HL-60 (cell line): ENCODE measurements around the gene FLNC.

Experiments
- DNase-seq, 2 experiments: peaks; one replicate each; pipeline ENCODE4 v3.0.0-alpha.2; 2010 to 2020; ENCODE audit warnings: low read depth in 1 of 2, low spot score in 1 of 2
- H3K27ac ChIP-seq: fragments of 250-450 bp; sonication (Bioruptor Pico); replicated peaks from 2 replicates; pipeline ENCODE4 v1.5.1; 2020; ENCODE audit warnings: mild to moderate bottlenecking, moderate library complexity
- H3K27me3 ChIP-seq: fragments of 250-450 bp; sonication (Bioruptor Pico); 2 replicates; pipeline ENCODE4 v1.5.1; 2021; ENCODE audit warnings: mild to moderate bottlenecking, moderate library complexity; ENCODE audit not compliant: insufficient read depth, poor library complexity, severe bottlenecking
- H3K4me3 ChIP-seq: replicated peaks from 2 replicates; pipeline ENCODE4 v1.5.1; 2011; ENCODE audit warnings: mild to moderate bottlenecking, control low read depth, low read length; ENCODE audit not compliant: insufficient read depth
- GABPA ChIP-seq: IDR thresholded peaks from 2 replicates; pipeline ENCODE4 v1.6.1; 2012; ENCODE audit warnings: low read depth
- POLR2AphosphoS5 ChIP-seq: IDR thresholded peaks from 2 replicates; pipeline ENCODE4 v1.6.1; 2012; ENCODE audit warnings: low read depth
- SPI1 ChIP-seq: IDR thresholded peaks from 2 replicates; pipeline ENCODE4 v1.6.1; 2012; ENCODE audit warnings: low read depth, mild to moderate bottlenecking, borderline replicate concordance
- TF ChIP-seq, protein P1 (sequence below): IDR thresholded peaks from one replicate; pipeline ENCODE4 v1.5.1; 2011; ENCODE audit warnings: low read length, control low read depth, inconsistent platforms; ENCODE audit not compliant: insufficient read depth
- TF ChIP-seq, protein P2 (sequence below): IDR thresholded peaks from 2 replicates; pipeline ENCODE4 v1.6.1; 2012; ENCODE audit warnings: low read depth; ENCODE audit not compliant: insufficient replicate concordance

Gene FLNC

DNA sequence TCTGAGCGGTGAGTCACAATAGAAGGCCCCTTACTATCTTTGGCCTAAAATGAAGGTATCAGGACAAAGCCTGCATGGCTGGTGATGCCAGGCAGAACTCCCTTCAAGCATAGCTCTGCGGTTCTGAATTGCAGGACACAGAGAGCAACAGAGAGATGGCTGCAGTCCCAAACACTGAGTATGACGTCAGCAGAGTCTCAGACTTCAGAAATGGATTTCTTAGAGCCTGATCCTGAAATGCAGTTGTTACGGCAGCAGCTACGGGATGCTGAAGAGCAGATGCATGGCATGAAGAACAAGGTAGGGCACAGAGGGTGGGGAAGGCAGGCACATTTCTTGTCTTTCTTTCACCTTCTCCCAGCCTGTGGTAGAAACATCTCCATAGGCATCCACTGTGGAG, 25.0 kb upstream of the FLNC start:
- no peak for DNase-seq
- H3K4me3 ChIP-seq, result no peak overlapping the region
- TF ChIP-seq POLR2AphosphoS5 (no peak), SPI1 (no peak), GABPA (no peak)
- TF ChIP-seq, protein P1, sequence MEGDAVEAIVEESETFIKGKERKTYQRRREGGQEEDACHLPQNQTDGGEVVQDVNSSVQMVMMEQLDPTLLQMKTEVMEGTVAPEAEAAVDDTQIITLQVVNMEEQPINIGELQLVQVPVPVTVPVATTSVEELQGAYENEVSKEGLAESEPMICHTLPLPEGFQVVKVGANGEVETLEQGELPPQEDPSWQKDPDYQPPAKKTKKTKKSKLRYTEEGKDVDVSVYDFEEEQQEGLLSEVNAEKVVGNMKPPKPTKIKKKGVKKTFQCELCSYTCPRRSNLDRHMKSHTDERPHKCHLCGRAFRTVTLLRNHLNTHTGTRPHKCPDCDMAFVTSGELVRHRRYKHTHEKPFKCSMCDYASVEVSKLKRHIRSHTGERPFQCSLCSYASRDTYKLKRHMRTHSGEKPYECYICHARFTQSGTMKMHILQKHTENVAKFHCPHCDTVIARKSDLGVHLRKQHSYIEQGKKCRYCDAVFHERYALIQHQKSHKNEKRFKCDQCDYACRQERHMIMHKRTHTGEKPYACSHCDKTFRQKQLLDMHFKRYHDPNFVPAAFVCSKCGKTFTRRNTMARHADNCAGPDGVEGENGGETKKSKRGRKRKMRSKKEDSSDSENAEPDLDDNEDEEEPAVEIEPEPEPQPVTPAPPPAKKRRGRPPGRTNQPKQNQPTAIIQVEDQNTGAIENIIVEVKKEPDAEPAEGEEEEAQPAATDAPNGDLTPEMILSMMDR, result no peak
- TF ChIP-seq, protein P2, sequence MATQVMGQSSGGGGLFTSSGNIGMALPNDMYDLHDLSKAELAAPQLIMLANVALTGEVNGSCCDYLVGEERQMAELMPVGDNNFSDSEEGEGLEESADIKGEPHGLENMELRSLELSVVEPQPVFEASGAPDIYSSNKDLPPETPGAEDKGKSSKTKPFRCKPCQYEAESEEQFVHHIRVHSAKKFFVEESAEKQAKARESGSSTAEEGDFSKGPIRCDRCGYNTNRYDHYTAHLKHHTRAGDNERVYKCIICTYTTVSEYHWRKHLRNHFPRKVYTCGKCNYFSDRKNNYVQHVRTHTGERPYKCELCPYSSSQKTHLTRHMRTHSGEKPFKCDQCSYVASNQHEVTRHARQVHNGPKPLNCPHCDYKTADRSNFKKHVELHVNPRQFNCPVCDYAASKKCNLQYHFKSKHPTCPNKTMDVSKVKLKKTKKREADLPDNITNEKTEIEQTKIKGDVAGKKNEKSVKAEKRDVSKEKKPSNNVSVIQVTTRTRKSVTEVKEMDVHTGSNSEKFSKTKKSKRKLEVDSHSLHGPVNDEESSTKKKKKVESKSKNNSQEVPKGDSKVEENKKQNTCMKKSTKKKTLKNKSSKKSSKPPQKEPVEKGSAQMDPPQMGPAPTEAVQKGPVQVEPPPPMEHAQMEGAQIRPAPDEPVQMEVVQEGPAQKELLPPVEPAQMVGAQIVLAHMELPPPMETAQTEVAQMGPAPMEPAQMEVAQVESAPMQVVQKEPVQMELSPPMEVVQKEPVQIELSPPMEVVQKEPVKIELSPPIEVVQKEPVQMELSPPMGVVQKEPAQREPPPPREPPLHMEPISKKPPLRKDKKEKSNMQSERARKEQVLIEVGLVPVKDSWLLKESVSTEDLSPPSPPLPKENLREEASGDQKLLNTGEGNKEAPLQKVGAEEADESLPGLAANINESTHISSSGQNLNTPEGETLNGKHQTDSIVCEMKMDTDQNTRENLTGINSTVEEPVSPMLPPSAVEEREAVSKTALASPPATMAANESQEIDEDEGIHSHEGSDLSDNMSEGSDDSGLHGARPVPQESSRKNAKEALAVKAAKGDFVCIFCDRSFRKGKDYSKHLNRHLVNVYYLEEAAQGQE, result no peak
- no peak overlapping the region for H3K27ac ChIP-seq
- H3K27me3 ChIP-seq, result no peaks in the 10 kb centered on the region

DNA sequence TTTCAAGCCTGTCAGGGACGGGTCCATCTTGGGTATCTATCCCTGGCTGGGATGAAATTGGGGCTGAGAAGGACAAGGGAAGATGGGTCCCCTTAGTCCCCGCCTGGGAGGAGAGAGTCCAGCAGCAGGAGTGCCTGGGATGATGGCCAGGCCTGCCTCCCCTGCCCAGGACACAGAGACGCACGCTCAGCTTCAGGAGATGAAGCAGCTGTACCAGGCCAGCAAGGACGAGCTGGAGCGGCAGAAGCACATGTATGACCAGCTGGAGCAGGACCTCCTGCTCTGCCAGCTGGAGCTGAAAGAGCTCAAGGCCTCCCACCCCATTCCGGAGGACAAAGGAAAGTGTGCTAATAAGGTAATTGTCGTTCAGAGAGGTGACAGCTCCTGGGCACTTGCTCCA, 23.0 kb upstream of the FLNC start:
- TF ChIP-seq, protein P1, result no peak
- TF ChIP-seq SPI1 (no peak), POLR2AphosphoS5 (no peak), GABPA (no peak)
- TF ChIP-seq, protein P2, result no peak
- DNase-seq, result no peak
- Histone ChIP-seq H3K4me3 (no peak overlapping the region), H3K27ac (no peak overlapping the region), H3K27me3 (no peaks in the 10 kb centered on the region)

DNA sequence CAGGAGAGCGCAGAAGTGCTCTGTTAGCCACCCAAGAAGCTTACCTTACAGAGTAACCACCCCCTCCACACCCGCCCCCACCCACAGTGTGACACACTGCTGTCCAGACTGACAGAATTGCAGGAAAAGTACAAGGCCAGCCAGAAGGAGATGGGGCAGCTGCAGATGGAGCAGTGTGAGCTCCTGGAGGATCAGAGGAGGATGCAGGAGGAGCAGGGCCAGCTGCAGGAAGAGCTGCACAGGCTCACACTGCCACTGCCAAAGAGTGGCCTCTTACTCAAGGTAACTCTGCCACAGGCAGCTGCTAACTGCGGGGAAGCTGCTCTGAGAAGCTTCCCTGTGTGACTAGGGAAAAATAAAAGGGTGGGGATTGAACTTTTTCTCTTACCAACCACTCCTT, 20.8 kb upstream of the FLNC start:
- TF ChIP-seq SPI1 (no peak), POLR2AphosphoS5 (no peak), GABPA (no peak)
- Histone ChIP-seq H3K27ac (no peak overlapping the region), H3K27me3 (no peaks in the 10 kb centered on the region), H3K4me3 (no peak overlapping the region)
- DNase-seq, result no peak

DNA sequence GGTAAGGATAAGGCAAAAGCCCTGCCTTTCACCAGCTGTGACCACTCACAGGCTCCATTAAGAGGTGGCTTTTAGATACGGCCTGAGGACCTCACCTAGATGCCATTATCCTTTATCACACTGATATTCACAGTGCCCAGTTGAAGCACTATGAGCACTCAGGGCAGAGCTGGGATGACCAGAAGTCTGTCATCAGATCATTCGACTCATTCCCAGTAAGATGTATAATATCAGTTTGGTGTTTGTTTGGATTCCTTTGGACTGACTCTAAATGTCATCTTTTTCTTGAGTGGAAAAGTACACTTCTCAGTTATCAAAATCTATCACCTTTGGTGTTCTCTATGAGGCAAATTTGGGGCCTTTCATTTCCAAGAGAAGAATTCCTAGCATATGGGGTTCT, 19.7 kb upstream of the FLNC start:
- Histone ChIP-seq H3K27ac (no peak overlapping the region), H3K27me3 (no peaks in the 10 kb centered on the region), H3K4me3 (no peak overlapping the region)
- DNase-seq, result no peak
- TF ChIP-seq SPI1 (no peak), POLR2AphosphoS5 (no peak), GABPA (no peak)
- TF ChIP-seq, protein P2, result no peak
- TF ChIP-seq, protein P1, result no peak
